GM12892 (cell line): Measurements from ENCODE around the gene NKPD1.

Source experiments
- DNase-seq: peaks from one replicate; pipeline ENCODE4 v3.0.0; 2011; ENCODE audit not compliant: insufficient read length
- FAIRE-seq: peaks from 2 replicates; lab custom pipeline; 2011; peaks lifted over from hg19 to GRCh38; lab: Jason Lieb, UNC
- POLR2A ChIP-seq: IDR thresholded peaks from 2 replicates; pipeline ENCODE4 v1.6.1; 2011; ENCODE audit warnings: low read depth, low read length, control low read depth
- POLR2AphosphoS5 ChIP-seq: IDR thresholded peaks from 2 replicates; pipeline ENCODE4 v1.6.1; 2011; ENCODE audit warnings: low read depth, low read length, control low read depth
- TAF1 ChIP-seq: IDR thresholded peaks from 2 replicates; pipeline ENCODE4 v1.6.1; 2011; ENCODE audit warnings: low read depth, mild to moderate bottlenecking, control low read depth, low read length, borderline replicate concordance

NKPD1 gene

DNA sequence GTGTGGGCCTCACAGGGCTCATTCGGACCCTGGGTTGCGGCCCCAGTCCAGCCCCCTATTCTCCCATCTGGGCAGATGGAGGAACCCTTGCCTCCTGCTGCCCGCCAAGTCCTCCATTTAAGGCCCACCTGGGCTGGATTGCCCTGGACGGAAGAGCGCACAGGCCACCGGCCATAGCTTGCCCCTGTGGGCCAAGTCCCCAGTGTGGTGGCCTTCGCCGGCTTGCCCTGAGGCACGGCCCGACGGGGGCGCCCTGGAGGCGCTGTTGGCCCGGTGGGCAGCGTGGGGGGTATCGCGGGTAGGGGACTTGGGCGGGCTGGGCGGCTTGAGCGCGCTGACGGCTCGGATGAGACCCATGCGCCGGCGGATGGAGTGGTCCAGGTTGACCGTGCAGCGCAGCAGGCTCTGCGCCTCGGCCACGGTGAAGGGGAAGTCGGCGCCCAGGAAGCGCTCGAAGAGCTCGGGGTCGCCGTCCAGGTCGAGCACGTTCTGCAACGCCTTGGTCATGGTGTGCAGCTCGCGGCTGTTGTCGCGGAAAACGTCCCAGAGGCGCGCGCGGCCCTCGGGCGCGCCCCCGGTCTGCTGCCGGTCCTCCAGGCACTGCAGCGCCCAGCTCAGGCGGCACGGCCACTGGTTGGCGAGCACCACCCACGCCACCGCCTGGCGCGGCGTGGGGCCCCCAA is 8.8 kb downstream of the NKPD1 start:
- TF ChIP-seq POLR2A (no peak), POLR2AphosphoS5 (no peak), TAF1 (no peak)
- no peak for FAIRE-seq
- peak; percentile 15 for DNase-seq

GRCh38 chr19:45151320-45151719 is 9.5 kb downstream of the NKPD1 start:
- DNase-seq (peak; percentile 19), FAIRE-seq (no peak)
- TF ChIP-seq POLR2AphosphoS5, result no peak
- no peak for TF ChIP-seq POLR2A
- TF ChIP-seq TAF1, result no peak

DNA sequence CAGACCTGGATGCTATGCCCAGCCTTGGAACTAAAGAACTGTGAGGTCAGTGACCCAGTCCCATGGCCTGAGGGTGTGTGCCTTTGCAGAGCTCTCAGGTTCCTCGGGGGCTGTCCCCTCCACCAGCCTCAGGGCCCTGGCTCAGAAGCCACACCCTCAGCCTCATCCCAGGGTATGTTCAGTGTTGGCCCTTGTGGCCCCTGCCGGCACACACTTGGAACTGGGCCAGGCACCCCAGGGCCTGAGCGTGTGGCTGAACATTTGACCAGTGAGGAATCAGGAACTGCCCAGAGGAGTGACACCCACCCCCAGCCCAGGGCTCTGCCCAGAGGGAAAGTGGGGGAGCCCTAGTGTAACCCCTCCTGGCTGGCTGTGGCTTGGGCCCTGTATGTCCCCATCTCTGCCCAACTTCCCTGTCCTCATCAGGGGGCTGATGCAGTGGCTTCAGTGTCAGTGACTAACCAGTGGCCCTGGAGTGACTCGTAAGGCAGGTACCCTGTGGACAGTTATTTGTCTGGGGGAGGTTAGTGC is 10.0 kb downstream of the NKPD1 start:
- DNase-seq (peak; percentile 17), FAIRE-seq (no peak)
- TF ChIP-seq POLR2AphosphoS5 (no peak), TAF1 (no peak), POLR2A (no peak)

DNA sequence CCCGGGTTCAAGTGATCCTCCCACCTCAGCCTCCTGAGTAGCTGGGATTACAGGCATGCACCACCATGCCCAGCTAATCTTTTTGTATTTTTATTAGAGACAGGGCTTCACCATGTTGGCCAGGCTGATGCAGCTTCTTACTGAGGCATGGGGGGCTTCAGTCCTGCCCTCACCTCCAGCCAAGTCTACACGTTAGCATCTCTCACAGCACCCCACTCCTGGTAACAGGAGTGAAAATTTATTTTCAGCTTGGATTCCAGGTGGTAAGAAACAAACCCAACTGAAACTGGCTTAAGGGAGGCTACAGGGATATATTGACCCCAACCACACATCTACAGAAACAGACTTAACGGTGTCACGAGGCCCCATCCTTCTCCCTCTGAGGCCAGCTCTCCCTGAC is 10.6 kb downstream of the NKPD1 start:
- TF ChIP-seq TAF1, result no peak
- TF ChIP-seq POLR2A, result no peak
- no peak for TF ChIP-seq POLR2AphosphoS5
- no peak for DNase-seq
- no peak for FAIRE-seq

GRCh38 chr19:45149129-45149528 is 11.7 kb downstream of the NKPD1 start:
- TF ChIP-seq POLR2A, result no peak
- TF ChIP-seq TAF1, result no peak
- TF ChIP-seq POLR2AphosphoS5, result no peak
- DNase-seq (no peak), FAIRE-seq (no peak)

DNA sequence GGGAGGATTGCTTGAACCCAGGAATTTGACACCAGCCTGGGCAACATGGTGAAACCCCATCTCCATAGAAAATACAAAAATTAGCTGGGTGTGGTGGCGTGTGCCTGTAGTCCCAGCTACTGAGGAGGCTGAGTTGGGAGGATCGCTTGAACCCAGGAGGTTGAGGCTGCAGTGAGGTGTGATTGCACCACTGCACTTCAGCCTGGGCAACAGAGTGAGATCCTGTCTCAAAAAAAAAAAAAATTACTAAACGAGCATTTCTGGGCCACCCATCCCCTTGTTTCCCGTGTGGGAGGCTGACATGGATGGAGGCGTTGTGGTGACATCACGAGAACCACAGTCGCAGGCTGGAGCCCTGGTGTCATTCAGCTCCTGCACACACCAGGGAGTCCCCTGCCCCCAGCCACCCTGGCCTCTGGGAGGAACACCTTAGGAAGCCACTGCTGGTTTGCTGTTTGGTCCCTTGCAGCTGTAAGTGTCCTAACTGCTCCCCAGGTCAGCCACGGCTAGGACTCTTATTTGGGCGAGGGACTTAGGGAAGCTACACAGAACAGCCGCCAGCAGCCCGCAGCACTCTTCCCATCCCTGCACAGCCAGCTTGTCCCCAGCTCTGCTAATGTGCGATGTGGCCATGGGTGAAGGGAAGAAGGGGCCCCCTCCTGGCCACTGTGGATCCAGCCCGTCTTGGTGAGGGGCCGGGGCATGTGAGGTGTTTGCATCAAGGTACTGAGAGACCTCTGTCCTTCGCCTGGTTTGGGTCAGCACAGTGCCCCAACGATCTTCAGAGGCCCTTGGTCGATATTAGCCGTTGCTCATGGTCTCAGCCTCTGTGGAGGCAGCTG is 12.7 kb downstream of the NKPD1 start:
- FAIRE-seq (no peak), DNase-seq (no peak)

GRCh38 chr19:45146741-45147205 is 14.0 kb downstream of the NKPD1 start:
- TF ChIP-seq POLR2AphosphoS5 (no peak), TAF1 (no peak), POLR2A (no peak)
- DNase-seq, result no peak
- no peak for FAIRE-seq

More for the DNA sequence above, 12.7 kb downstream of the NKPD1 start:
- TF ChIP-seq POLR2AphosphoS5 (no peak), TAF1 (no peak), POLR2A (no peak)

- FAIRE-seq (no peak), DNase-seq (peak; percentile 13)
- TF ChIP-seq POLR2A (no peak), POLR2AphosphoS5 (no peak), TAF1 (no peak)
Observed at GRCh38 chr19:45146251-45146650, 14.5 kb downstream of the NKPD1 start.

DNA sequence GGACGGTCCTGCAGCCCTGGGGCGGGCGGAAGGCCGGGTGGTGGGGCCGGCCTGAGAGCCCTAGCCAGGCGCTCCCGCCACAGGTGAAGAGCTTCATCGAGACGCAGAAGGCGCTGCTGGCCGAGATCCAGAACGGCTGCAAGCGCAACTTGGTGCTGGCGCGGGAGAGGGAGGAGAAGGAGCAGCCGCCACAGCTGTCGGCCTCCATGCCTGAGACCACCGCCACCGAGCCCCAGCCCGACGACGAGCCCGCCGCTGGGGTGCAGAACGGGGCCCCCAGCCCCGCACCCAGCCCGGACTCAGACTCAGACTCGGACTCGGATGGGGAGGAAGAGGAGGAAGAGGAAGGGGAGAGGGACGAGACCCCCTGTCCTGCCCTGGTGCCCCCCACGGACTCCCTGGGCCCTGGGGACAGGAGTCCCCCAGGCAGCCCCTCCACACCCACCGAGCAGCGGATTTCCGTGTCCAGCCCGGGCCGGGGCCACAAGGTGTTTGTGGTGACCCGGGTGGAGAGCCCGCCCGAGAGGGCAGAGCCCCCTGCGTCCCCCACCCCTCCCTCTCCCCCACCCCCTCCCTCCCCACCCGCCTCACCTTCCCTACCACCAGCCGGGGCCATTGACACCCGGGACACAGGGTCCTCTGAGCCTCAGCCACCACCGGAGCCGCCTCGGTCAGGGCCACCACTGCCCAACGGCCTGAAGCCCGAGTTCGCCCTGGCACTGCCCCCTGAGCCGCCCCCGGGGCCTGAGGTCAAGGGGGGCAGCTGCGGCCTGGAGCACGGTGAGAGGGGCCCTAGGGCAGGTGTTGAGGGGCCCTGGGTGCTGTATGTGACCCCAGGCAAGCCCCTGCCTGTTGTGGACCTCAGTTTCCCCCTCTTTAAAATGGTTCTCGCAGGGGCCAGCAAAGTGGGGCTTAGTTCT is 15.3 kb downstream of the NKPD1 start:
- no peak for TF ChIP-seq POLR2AphosphoS5
- TF ChIP-seq POLR2A, result no peak
- TF ChIP-seq TAF1, result no peak
- peak; percentile 11 for DNase-seq
- FAIRE-seq, result no peak

GRCh38 chr19:45144431-45145269 is 16.1 kb downstream of the NKPD1 start:
- FAIRE-seq (no peak), DNase-seq (peak; percentile 22)
- TF ChIP-seq POLR2A (no peak), TAF1 (no peak), POLR2AphosphoS5 (no peak)
